ENCODE measurements around the gene PLXNA4. TPM values are rescaled to one million over a fixed set of nuclear protein-coding genes. Genes with fewer than 3 reads are reported as not detected.
A peak's percentile ranks its signal among the peaks of the same experiment; 100 is the strongest.

The PLXNA4 gene
- total and polyA plus RNA-seq, 9 of the 15 experiments (the other 6 are each of a cell fraction or from before 2014, with no cell fraction given) = under 0.01 to 0.09 TPM; not detected in 7

DNA sequence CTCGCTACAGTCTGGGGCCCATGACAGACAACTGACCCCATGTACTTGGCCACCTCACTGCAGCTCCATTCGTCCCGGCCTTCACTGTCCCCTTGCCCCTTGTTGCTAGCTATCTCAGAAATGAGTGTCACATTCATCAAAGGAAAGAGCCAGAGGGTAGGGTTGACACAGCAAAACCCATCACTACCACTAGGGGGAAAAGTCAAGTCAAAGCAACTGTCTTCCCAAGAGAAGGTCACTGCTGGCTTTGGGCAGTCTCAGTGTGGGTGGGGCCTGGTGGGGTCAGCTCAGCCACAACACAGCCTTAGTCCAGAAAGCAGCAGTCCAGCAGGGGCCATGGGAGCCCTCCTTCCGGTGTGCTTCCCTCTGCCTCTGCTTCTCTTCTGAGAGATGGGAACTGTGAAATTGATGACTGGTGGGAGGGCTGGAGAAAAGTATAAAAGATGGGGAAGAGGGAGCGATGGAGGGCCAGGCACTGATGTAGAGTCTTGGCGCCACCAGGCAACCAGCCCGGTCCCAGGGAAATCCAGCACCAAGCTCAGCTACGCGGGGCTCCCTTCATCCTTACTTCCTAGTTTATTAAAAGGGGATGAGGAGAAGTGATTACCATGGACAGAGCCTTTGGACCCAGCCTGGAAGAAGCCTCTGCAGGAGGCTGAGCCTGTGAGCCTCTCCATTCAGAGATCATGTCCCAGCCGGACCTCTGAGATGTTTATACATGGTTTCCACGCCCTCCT lies 58.0 kb downstream of the PLXNA4 start (continued):
- TF ChIP-seq CBX3 (IDR thresholded peaks at IDR 0.05; ENCODE audit: borderline replicate concordance in 1 of 2, low read length in 2 of 2) (no peak), RBM15 (IDR thresholded peaks at IDR 0.05; ENCODE audit: insufficient read depth, low read length) (no peak), NR1H2 (CRISPR knock-in tag; IDR thresholded peaks at IDR 0.05) (no peak), RB1 (IDR thresholded peaks at IDR 0.05; ENCODE audit: low read depth) (no peak), ZNF780A (CRISPR knock-in tag; IDR thresholded peaks at IDR 0.05) (no peak), ZNF316 (IDR thresholded peaks at IDR 0.05) (no peak), SMC3 (conservative IDR thresholded peaks at IDR 0.05; ENCODE audit: insufficient read depth, low read depth, low read length) (0 out of 2 replicates have a peak, but pooled peaks have one; percentile 17), DACH1 (IDR thresholded peaks at IDR 0.05; ENCODE audit: partially characterized antibody) (no peak), CREM (IDR thresholded peaks at IDR 0.05; ENCODE audit: low read depth) (0 out of 2 replicates have a peak, but pooled peaks have one; percentile 25), MTA3 (IDR thresholded peaks at IDR 0.05; ENCODE audit: borderline replicate concordance) (no peak)
- TF ChIP-seq, protein P1, sequence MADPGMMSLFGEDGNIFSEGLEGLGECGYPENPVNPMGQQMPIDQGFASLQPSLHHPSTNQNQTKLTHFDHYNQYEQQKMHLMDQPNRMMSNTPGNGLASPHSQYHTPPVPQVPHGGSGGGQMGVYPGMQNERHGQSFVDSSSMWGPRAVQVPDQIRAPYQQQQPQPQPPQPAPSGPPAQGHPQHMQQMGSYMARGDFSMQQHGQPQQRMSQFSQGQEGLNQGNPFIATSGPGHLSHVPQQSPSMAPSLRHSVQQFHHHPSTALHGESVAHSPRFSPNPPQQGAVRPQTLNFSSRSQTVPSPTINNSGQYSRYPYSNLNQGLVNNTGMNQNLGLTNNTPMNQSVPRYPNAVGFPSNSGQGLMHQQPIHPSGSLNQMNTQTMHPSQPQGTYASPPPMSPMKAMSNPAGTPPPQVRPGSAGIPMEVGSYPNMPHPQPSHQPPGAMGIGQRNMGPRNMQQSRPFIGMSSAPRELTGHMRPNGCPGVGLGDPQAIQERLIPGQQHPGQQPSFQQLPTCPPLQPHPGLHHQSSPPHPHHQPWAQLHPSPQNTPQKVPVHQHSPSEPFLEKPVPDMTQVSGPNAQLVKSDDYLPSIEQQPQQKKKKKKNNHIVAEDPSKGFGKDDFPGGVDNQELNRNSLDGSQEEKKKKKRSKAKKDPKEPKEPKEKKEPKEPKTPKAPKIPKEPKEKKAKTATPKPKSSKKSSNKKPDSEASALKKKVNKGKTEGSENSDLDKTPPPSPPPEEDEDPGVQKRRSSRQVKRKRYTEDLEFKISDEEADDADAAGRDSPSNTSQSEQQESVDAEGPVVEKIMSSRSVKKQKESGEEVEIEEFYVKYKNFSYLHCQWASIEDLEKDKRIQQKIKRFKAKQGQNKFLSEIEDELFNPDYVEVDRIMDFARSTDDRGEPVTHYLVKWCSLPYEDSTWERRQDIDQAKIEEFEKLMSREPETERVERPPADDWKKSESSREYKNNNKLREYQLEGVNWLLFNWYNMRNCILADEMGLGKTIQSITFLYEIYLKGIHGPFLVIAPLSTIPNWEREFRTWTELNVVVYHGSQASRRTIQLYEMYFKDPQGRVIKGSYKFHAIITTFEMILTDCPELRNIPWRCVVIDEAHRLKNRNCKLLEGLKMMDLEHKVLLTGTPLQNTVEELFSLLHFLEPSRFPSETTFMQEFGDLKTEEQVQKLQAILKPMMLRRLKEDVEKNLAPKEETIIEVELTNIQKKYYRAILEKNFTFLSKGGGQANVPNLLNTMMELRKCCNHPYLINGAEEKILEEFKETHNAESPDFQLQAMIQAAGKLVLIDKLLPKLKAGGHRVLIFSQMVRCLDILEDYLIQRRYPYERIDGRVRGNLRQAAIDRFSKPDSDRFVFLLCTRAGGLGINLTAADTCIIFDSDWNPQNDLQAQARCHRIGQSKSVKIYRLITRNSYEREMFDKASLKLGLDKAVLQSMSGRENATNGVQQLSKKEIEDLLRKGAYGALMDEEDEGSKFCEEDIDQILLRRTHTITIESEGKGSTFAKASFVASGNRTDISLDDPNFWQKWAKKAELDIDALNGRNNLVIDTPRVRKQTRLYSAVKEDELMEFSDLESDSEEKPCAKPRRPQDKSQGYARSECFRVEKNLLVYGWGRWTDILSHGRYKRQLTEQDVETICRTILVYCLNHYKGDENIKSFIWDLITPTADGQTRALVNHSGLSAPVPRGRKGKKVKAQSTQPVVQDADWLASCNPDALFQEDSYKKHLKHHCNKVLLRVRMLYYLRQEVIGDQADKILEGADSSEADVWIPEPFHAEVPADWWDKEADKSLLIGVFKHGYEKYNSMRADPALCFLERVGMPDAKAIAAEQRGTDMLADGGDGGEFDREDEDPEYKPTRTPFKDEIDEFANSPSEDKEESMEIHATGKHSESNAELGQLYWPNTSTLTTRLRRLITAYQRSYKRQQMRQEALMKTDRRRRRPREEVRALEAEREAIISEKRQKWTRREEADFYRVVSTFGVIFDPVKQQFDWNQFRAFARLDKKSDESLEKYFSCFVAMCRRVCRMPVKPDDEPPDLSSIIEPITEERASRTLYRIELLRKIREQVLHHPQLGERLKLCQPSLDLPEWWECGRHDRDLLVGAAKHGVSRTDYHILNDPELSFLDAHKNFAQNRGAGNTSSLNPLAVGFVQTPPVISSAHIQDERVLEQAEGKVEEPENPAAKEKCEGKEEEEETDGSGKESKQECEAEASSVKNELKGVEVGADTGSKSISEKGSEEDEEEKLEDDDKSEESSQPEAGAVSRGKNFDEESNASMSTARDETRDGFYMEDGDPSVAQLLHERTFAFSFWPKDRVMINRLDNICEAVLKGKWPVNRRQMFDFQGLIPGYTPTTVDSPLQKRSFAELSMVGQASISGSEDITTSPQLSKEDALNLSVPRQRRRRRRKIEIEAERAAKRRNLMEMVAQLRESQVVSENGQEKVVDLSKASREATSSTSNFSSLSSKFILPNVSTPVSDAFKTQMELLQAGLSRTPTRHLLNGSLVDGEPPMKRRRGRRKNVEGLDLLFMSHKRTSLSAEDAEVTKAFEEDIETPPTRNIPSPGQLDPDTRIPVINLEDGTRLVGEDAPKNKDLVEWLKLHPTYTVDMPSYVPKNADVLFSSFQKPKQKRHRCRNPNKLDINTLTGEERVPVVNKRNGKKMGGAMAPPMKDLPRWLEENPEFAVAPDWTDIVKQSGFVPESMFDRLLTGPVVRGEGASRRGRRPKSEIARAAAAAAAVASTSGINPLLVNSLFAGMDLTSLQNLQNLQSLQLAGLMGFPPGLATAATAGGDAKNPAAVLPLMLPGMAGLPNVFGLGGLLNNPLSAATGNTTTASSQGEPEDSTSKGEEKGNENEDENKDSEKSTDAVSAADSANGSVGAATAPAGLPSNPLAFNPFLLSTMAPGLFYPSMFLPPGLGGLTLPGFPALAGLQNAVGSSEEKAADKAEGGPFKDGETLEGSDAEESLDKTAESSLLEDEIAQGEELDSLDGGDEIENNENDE (IDR thresholded peaks at IDR 0.05; ENCODE audit: low read depth, low read length) = no peak
- TF ChIP-seq, protein P2, sequence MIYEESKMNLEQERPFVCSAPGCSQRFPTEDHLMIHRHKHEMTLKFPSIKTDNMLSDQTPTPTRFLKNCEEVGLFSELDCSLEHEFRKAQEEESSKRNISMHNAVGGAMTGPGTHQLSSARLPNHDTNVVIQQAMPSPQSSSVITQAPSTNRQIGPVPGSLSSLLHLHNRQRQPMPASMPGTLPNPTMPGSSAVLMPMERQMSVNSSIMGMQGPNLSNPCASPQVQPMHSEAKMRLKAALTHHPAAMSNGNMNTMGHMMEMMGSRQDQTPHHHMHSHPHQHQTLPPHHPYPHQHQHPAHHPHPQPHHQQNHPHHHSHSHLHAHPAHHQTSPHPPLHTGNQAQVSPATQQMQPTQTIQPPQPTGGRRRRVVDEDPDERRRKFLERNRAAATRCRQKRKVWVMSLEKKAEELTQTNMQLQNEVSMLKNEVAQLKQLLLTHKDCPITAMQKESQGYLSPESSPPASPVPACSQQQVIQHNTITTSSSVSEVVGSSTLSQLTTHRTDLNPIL (CRISPR knock-in tag; IDR thresholded peaks at IDR 0.05) = no peak
- TF ChIP-seq, protein P3, sequence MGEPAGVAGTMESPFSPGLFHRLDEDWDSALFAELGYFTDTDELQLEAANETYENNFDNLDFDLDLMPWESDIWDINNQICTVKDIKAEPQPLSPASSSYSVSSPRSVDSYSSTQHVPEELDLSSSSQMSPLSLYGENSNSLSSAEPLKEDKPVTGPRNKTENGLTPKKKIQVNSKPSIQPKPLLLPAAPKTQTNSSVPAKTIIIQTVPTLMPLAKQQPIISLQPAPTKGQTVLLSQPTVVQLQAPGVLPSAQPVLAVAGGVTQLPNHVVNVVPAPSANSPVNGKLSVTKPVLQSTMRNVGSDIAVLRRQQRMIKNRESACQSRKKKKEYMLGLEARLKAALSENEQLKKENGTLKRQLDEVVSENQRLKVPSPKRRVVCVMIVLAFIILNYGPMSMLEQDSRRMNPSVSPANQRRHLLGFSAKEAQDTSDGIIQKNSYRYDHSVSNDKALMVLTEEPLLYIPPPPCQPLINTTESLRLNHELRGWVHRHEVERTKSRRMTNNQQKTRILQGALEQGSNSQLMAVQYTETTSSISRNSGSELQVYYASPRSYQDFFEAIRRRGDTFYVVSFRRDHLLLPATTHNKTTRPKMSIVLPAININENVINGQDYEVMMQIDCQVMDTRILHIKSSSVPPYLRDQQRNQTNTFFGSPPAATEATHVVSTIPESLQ (CRISPR knock-in tag; IDR thresholded peaks at IDR 0.05) = no peak
